GM21381 (cell line): ENCODE measurements around the gene CD82.
"Not testable (repeated sequence)": the region's sequence is repeated elsewhere in the genome, so short reads cannot be mapped to it uniquely, and the experiment has no call there.

Source experiments
- ATAC-seq: cut with Tn5 transposase; IDR thresholded peaks from one replicate; pipeline ENCODE4 v1.9.1; 2021; ENCODE audit warnings: mild to moderate bottlenecking, moderate library complexity; ENCODE audit not compliant: unreplicated experiment

The CD82 gene

DNA sequence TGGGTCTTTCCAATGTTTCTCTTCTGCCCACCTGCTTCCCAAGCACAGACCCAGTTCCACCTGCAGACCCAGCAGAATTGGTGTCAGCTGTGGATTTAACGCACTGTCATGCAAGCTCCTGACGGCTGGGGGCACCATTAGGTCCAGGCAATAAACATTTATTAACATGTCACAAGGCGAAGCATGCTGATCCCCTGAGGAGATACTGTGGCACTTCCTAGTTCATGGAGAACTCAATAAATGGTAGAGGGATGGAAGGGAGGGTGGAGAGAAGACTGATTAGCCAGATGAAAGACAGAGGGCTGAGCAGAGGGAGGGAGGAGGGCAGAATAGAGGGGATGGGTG is 93.0 kb downstream of the CD82 start:
- no peak for ATAC-seq

DNA sequence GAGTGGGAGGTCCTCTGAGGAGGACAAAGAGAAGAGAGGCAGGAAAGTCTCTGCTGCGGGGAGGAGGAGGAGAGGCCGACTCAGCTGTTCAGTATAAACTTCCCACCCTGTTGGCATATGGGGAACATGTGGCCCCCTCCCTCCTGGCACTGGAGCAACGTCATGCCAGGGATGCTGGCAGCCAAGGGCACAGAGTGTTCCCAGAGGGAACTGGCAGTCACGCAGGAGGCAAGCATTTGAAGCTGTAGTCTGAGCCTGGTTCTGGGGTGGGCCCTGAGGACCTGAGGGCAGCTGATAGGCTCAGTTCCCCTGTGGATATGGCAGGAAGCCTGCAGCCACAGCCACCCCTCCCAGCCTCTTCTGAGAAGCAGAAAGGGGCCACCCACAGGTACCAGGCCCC is 94.2 kb downstream of the CD82 start:
- no peak for ATAC-seq

DNA sequence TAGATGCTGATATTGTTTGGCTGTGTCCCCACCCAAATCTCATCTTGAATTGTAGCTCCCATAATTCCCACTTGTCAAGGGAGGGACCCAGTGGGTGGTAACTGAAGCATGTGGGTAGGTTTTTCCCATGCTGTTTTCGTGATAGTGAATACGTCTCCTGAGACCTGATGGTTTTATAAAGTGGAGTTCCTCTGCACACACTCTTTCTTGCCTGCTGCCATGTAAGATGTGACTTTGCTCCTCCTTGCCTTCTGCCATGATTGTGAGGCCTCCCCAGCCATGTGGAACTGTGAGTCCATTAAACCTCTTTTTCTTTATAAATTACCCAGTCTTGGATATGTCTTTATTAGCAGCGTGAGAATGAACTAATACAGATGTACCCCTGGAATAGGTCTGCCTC is 95.1 kb downstream of the CD82 start:
- not testable (repeated sequence) for ATAC-seq

DNA sequence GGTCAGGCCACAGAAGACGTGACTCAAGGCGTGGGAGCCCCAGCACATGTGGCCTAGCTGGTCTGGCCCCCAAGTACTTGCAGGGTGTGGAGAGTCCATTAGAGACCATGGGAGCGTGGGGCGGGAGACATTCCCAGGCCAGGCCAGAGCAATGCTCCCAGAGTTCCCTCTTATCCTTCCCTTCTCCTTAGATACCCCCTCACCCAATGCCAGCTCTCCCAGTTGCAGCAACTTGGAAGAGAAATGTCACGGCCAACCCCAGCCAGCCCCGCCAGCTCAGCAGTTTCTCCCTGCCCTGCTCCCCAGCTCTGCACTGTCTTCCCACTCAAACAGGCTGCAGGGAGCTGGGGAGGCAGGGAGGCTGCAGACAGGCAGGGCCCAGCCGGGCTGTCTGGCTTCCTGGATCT is 95.9 kb downstream of the CD82 start:
- ATAC-seq = no peak
